Muscle of leg (tissue), 11 donors: ENCODE data around the gene STK26. TPM values are rescaled to one million over a fixed set of nuclear protein-coding genes. Genes with fewer than 3 reads are reported as not detected.

ENCODE experiments used
- DNase-seq: peaks from one replicate; pipeline ENCODE4 v3.0.0; 2013
- H3K27ac ChIP-seq: one replicate; pipeline ENCODE4 v1.5.1; 2013; ENCODE audit warnings: mild to moderate bottlenecking, low read length, control low read depth
- H3K27me3 ChIP-seq: one replicate; pipeline ENCODE4 v1.6.1; 2013; ENCODE audit warnings: low read length; ENCODE audit not compliant: control insufficient read depth, insufficient read depth
- H3K36me3 ChIP-seq: one replicate; pipeline ENCODE4 v1.6.1; 2013; ENCODE audit warnings: low read length; ENCODE audit not compliant: control insufficient read depth, insufficient read depth
- H3K4me1 ChIP-seq: one replicate; pipeline ENCODE4 v1.6.1; 2013; ENCODE audit warnings: low read length; ENCODE audit not compliant: control insufficient read depth, insufficient read depth
- H3K4me3 ChIP-seq: one replicate; pipeline ENCODE4 v1.5.1; 2013; ENCODE audit warnings: low read length, control low read depth
- H3K9me3 ChIP-seq: replicated peaks from 2 replicates; pipeline ENCODE4 v1.6.1; 2013; ENCODE audit warnings: low read depth, low read length; ENCODE audit not compliant: control insufficient read depth
- WGBS: methylation state at CpG from one replicate; pipeline ENCODE4 v1.1.5; 2013; ENCODE audit warnings: missing lambda C conversion rate; ENCODE audit not compliant: insufficient coverage; 5-methylcytosine and 5-hydroxymethylcytosine counted together
- polyA plus RNA-seq, 8 donors: library from polyadenylated mRNA; unstranded; fragments of 120-200 nt; gene quantifications; one replicate each; pipeline versions ENCODE4 v1.2.1 to v1.2.3, GENCODE V29; 2013; ENCODE audit warnings: inconsistent platforms in 1 of 8, low replicate concordance in 1 of 8; ENCODE audit not compliant: insufficient read length in 8 of 8, insufficient read depth in 1 of 8
- total RNA-seq: library from RNA; stranded (reverse); fragments of 120-200 nt; gene quantifications from one replicate; pipeline ENCODE4 v1.2.4, GENCODE V29; 2013

Gene STK26
- total and polyA plus RNA-seq, 9 donors, result 40.8 to 73.3 (median 56.3) TPM

DNA sequence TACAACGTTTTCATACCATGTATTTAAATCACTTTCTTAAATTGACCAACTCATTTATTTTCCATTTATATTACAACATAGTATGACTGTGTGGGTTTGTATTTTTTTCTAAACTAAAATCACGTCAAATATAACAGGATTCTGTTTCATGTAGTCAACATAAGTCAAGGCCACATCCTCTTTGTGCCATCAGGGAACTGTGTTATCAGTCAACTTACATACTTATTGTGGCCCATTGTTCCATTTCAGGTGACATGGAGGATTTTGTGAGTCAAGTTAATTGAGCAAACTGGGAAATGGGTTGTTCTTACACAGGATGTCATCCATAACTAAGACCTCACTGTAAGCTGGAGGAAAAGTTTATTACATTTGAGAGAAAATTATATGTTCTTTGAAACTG is 35.9 kb downstream of the STK26 start:
- H3K4me1 ChIP-seq, result no peaks in the 10 kb centered on the region
- DNase-seq, result no peak
- H3K27ac ChIP-seq, result no peak overlapping the region
- no peak overlapping the region for H3K4me3 ChIP-seq
- H3K36me3 ChIP-seq, result no peaks in the 10 kb centered on the region
- no peaks in the 10 kb centered on the region for H3K9me3 ChIP-seq
- H3K27me3 ChIP-seq, result peaks cover 18% of the 10 kb centered on the region
- no CpG with 5 or more reads among the region's 2 CpGs for WGBS

GRCh38 chrX:132059973-132060540 is 37.0 kb downstream of the STK26 start:
- H3K4me1 ChIP-seq, result no peaks in the 10 kb centered on the region
- no peak overlapping the region for H3K4me3 ChIP-seq
- no peaks in the 10 kb centered on the region for H3K9me3 ChIP-seq
- WGBS, result no CpG with 5 or more reads among the region's 2 CpGs
- DNase-seq, result no peak
- H3K36me3 ChIP-seq, result no peaks in the 10 kb centered on the region
- peaks cover 19% of the 10 kb centered on the region for H3K27me3 ChIP-seq
- no peak overlapping the region for H3K27ac ChIP-seq

DNA sequence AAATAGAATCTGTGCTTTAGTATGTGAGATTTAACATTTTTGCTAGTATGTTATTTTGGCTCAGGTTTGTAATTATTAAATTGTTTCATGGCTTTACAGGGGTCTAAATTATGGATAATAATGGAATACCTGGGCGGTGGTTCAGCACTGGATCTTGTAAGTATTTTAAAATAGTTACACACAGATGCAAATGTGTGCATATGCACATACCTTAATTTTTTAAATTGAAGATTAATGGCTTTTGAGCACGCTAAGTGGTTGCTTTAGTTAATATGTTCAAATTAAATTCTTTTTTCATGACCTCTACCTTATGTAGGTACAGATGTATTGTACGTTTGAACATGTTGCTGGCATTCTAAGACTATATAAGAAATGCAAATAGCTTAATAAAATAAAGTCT is 40.2 kb downstream of the STK26 start:
- H3K27me3 ChIP-seq, result peaks cover 12% of the 10 kb centered on the region
- no peak overlapping the region for H3K27ac ChIP-seq
- H3K36me3 ChIP-seq, result no peaks in the 10 kb centered on the region
- no CpG with 5 or more reads among the region's 3 CpGs for WGBS
- DNase-seq, result no peak
- H3K4me3 ChIP-seq, result no peak overlapping the region
- H3K9me3 ChIP-seq, result no peaks in the 10 kb centered on the region
- H3K4me1 ChIP-seq, result no peaks in the 10 kb centered on the region

DNA sequence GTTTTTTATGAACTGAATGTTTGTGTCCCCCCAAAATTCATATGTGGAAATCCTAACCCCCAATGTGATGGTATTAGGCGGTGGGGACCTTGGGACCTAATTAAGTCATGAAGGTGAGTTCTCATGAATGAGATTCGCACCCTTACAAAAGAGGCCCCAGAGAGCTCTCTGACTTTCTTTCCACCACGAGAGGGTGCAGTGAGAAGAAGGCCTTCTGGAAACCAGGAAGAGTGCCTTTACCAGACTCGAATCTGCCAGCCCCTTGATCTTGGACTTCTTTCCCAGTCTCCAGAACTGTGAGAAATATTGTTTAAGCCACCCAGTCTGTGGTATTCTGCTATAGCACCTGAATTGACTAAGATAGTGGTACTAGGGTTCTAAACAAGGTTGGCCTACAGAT is 40.8 kb downstream of the STK26 start:
- Histone ChIP-seq H3K36me3 (no peaks in the 10 kb centered on the region), H3K4me3 (no peak overlapping the region), H3K9me3 (no peaks in the 10 kb centered on the region), H3K27me3 (peaks cover 14% of the 10 kb centered on the region), H3K4me1 (no peaks in the 10 kb centered on the region), H3K27ac (no peak overlapping the region)
- DNase-seq, result no peak
- WGBS, result no CpG with 5 or more reads among the region's 4 CpGs

GRCh38 chrX:132068405-132068804 is 45.3 kb downstream of the STK26 start:
- no peak overlapping the region for H3K4me3 ChIP-seq
- peaks cover 10% of the 10 kb centered on the region for H3K27me3 ChIP-seq
- no peaks in the 10 kb centered on the region for H3K9me3 ChIP-seq
- H3K36me3 ChIP-seq, result no peaks in the 10 kb centered on the region
- DNase-seq, result no peak
- 53% methylated on average over 1 of the region's 1 CpG for WGBS
- H3K27ac ChIP-seq, result no peak overlapping the region
- no peaks in the 10 kb centered on the region for H3K4me1 ChIP-seq

DNA sequence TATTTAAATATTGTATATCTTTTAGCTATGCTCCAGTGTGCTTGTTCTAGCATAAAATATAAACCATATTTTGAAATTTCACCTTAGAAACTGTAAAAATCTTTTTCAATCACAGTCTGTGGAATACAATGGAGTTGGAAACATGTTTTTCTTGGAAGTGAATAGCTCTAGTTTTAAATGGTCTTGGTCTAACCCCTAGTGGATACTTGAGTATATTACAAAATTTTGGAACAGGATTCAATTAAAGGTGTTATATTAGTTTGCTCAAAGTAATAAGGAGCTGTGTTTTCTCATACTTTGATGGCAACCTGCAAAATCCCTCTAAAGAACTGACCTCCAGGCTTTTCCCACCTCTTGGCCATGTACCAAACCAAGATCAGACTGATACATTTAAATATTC is 48.2 kb downstream of the STK26 start:
- DNase-seq, result peak; percentile 16
- H3K4me3 ChIP-seq, result no peak overlapping the region
- peaks cover 6% of the 10 kb centered on the region for H3K27me3 ChIP-seq
- no peaks in the 10 kb centered on the region for H3K36me3 ChIP-seq
- no peaks in the 10 kb centered on the region for H3K9me3 ChIP-seq
- H3K27ac ChIP-seq, result no peak overlapping the region
- H3K4me1 ChIP-seq, result no peaks in the 10 kb centered on the region

DNA sequence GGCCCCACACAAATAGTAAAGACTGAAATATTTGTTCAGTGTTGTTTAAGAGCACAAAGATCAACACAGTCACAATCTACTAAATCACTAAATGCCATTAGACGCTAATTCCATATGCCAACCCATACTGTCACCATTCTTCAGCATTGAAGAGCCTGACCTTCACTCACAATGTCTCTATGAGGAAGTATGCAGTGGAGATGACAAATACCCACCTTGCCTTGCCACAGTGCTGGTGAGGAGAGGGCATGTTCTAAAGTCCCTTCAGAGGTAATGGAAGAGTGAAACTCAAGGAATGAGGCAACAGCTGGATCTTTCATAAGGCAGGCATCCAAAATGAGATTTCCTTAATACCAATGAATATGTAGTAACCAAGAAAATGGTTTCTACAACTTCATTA is 54.3 kb downstream of the STK26 start:
- H3K9me3 ChIP-seq, result no peaks in the 10 kb centered on the region
- no peak overlapping the region for H3K4me3 ChIP-seq
- peaks cover 15% of the 10 kb centered on the region for H3K27me3 ChIP-seq
- WGBS, result no CpG with 5 or more reads among the region's 1 CpG
- no peaks in the 10 kb centered on the region for H3K36me3 ChIP-seq
- no peak for DNase-seq
- H3K4me1 ChIP-seq, result no peaks in the 10 kb centered on the region
- no peak overlapping the region for H3K27ac ChIP-seq

DNA sequence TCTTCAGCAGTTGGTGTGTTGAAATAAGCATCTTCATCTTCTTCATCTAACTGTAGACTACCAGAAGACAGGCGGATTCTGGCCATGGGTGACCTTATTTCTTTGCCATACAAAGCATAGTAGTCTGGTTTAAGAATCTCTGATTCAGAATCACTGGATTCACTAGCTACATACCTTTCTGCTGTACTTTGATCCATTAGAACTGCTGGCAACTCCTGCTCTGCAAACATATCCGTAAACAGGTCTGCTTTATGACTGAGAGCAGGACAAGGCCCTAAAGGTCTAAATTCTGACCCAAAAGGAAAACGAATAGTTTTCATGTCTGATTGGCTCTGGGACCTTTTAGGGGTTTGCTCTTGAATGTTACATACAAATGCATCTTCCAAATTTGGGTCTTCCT is 54.8 kb downstream of the STK26 start:
- no peaks in the 10 kb centered on the region for H3K9me3 ChIP-seq
- H3K27me3 ChIP-seq, result peaks cover 16% of the 10 kb centered on the region
- no peak overlapping the region for H3K27ac ChIP-seq
- DNase-seq, result no peak
- 71% methylated on average over 1 of the region's 3 CpGs for WGBS
- H3K36me3 ChIP-seq, result no peaks in the 10 kb centered on the region
- no peak overlapping the region for H3K4me3 ChIP-seq
- H3K4me1 ChIP-seq, result no peaks in the 10 kb centered on the region

- DNase-seq, result no peak
- 80% methylated on average over 1 of the region's 3 CpGs for WGBS
- H3K36me3 ChIP-seq, result no peaks in the 10 kb centered on the region
- H3K4me3 ChIP-seq, result no peak overlapping the region
- H3K9me3 ChIP-seq, result no peaks in the 10 kb centered on the region
- H3K27me3 ChIP-seq, result peaks cover 26% of the 10 kb centered on the region
- H3K27ac ChIP-seq, result no peak overlapping the region
- H3K4me1 ChIP-seq, result no peaks in the 10 kb centered on the region
These were observed 62.7 kb downstream of the STK26 start for GRCh38 chrX:132085786-132086185.

GRCh38 chrX:132086672-132087071 is 63.6 kb downstream of the STK26 start:
- H3K4me1 ChIP-seq, result no peaks in the 10 kb centered on the region
- H3K27ac ChIP-seq, result no peak overlapping the region
- WGBS, result no CpG with 5 or more reads among the region's 2 CpGs
- no peak overlapping the region for H3K4me3 ChIP-seq
- H3K27me3 ChIP-seq, result peaks cover 28% of the 10 kb centered on the region
- no peaks in the 10 kb centered on the region for H3K36me3 ChIP-seq
- no peaks in the 10 kb centered on the region for H3K9me3 ChIP-seq
- DNase-seq, result no peak

- no peaks in the 10 kb centered on the region for H3K4me1 ChIP-seq
- DNase-seq, result no peak
- peaks cover 31% of the 10 kb centered on the region for H3K27me3 ChIP-seq
- no peaks in the 10 kb centered on the region for H3K36me3 ChIP-seq
- no peak overlapping the region for H3K27ac ChIP-seq
- no peaks in the 10 kb centered on the region for H3K9me3 ChIP-seq
- H3K4me3 ChIP-seq, result no peak overlapping the region
These were observed 65.8 kb downstream of the STK26 start for GRCh38 chrX:132088864-132089263.
